Neural cell (in vitro differentiated cells): Measurements from ENCODE around the gene DNAJC28.

Experiments
- EP300 ChIP-seq: fragments of 450-650 bp; conservative IDR thresholded peaks from 2 replicates; pipeline ENCODE4 v1.6.1; 2014; ENCODE audit warnings: antibody characterized with exemption, mild to moderate bottlenecking, moderate library complexity; ENCODE audit not compliant: poor library complexity, severe bottlenecking
- EZH2 ChIP-seq: fragments of 200-600, 300-800 bp; shearing (Covaris generic), sonication (generic); IDR thresholded peaks from 2 replicates; pipeline ENCODE4 v1.6.1; 2014; ENCODE audit warnings: antibody characterized with exemption, low read length, borderline replicate concordance, mild to moderate bottlenecking; ENCODE audit not compliant: insufficient read depth, poor library complexity, severe bottlenecking
- MXI1 ChIP-seq: fragments of 450-650 bp; conservative IDR thresholded peaks from 2 replicates; pipeline ENCODE4 v1.6.1; 2014; ENCODE audit warnings: antibody characterized with exemption, mild to moderate bottlenecking; ENCODE audit not compliant: poor library complexity, severe bottlenecking
- POLR2AphosphoS5 ChIP-seq: IDR thresholded peaks from 2 replicates; pipeline ENCODE4 v1.6.1; 2012
- RAD21 ChIP-seq: fragments of 450-650 bp; conservative IDR thresholded peaks from 2 replicates; pipeline ENCODE4 v1.6.1; 2014; ENCODE audit warnings: antibody characterized with exemption, mild to moderate bottlenecking, moderate library complexity
- REST ChIP-seq: IDR thresholded peaks from 2 replicates; pipeline ENCODE4 v1.6.1; 2012; ENCODE audit warnings: borderline replicate concordance
- SMC3 ChIP-seq: fragments of 450-650 bp; conservative IDR thresholded peaks from 2 replicates; pipeline ENCODE4 v1.6.1; 2014; ENCODE audit warnings: antibody characterized with exemption, mild to moderate bottlenecking, moderate library complexity; ENCODE audit not compliant: poor library complexity
- TF ChIP-seq, protein P1 (sequence below): fragments of 450-650 bp; IDR thresholded peaks from 2 replicates; pipeline ENCODE4 v1.5.1; 2014; ENCODE audit warnings: antibody characterized with exemption, mild to moderate bottlenecking, moderate library complexity; ENCODE audit not compliant: poor library complexity, severe bottlenecking

- TF ChIP-seq EZH2 (no peak), EP300 (no peak), POLR2AphosphoS5 (no peak), REST (no peak), RAD21 (no peak), SMC3 (no peak), MXI1 (no peak)
- TF ChIP-seq, protein P1, sequence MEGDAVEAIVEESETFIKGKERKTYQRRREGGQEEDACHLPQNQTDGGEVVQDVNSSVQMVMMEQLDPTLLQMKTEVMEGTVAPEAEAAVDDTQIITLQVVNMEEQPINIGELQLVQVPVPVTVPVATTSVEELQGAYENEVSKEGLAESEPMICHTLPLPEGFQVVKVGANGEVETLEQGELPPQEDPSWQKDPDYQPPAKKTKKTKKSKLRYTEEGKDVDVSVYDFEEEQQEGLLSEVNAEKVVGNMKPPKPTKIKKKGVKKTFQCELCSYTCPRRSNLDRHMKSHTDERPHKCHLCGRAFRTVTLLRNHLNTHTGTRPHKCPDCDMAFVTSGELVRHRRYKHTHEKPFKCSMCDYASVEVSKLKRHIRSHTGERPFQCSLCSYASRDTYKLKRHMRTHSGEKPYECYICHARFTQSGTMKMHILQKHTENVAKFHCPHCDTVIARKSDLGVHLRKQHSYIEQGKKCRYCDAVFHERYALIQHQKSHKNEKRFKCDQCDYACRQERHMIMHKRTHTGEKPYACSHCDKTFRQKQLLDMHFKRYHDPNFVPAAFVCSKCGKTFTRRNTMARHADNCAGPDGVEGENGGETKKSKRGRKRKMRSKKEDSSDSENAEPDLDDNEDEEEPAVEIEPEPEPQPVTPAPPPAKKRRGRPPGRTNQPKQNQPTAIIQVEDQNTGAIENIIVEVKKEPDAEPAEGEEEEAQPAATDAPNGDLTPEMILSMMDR, result no peak
These were observed 4.8 kb upstream of the DNAJC28 start for GRCh38 chr21:33496345-33496744.
